K562 (cell line): ENCODE data around the gene AJAP1.

Experiments
- ZBTB26 ChIP-seq: fragments of 450-650 bp; formaldehyde crosslinking; IDR thresholded peaks from 2 replicates; pipeline ENCODE4 v1.4.0; 2022; ENCODE audit warnings: missing genetic modification characterization
- ZNF75A ChIP-seq: fragments of 450-650 bp; formaldehyde crosslinking; IDR thresholded peaks from 2 replicates; pipeline ENCODE4 v1.4.0; 2020; ENCODE audit warnings: mild to moderate bottlenecking

- TF ChIP-seq ZNF75A (CRISPR knock-in tag) = no peak
- no peak for TF ChIP-seq ZBTB26 (CRISPR knock-in tag)
Observed at GRCh38 chr1:4802024-4802423, 147.6 kb downstream of the AJAP1 start.
